Erythroblast (primary cell): ENCODE data around the gene EIF3L.

Source experiments
- GATA1 ChIP-seq: IDR thresholded peaks from 2 replicates; pipeline ENCODE4 v1.6.1; 2011; ENCODE audit warnings: low read depth, mild to moderate bottlenecking, control low read depth, low read length, moderate library complexity
- POLR2A ChIP-seq: IDR thresholded peaks from 2 replicates; pipeline ENCODE4 v1.6.1; 2011; ENCODE audit warnings: mild to moderate bottlenecking, low read length

- TF ChIP-seq POLR2A, result no peak
- no peak for TF ChIP-seq GATA1
Observed at GRCh38 chr22:37809672-37810333, 39.4 kb upstream of the EIF3L start.
